MV-4-11 (cell line): ENCODE measurements around the gene LPIN1.
A peak's percentile ranks its signal among the peaks of the same experiment; 100 is the strongest.
"Not testable (repeated sequence)": the region's sequence is repeated elsewhere in the genome, so short reads cannot be mapped to it uniquely, and the experiment has no call there.

Source experiments
- DNase-seq: peaks from one replicate; lab custom pipeline; 2025; lab: John Stamatoyannopoulos, UW

The LPIN1 gene

DNA sequence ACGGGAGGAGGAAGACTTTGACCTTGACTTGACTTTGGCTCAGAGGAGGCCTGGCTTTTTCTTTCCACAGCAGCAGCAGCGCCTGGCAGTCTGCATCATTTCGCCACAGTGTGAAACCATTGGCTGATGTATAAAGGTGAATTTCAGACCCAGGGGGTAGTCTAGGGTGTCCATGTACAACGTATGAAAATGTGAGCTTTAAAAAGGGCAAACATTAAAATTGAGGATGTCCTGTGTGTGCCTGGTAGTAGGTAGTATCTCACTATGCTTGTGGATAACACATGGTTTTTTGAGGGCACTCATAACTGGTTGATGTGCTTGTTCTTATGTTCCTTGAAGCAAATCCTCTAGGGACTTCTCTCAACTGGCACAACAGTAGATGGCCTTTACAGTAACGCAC is 86.1 kb downstream of the LPIN1 start:
- DNase-seq = no peak

- peak; percentile 39 for DNase-seq
Observed at GRCh38 chr2:11833601-11834000, 87.2 kb downstream of the LPIN1 start.

GRCh38 chr2:11835403-11835802 is 89.0 kb downstream of the LPIN1 start:
- peak; percentile 36 for DNase-seq

DNA sequence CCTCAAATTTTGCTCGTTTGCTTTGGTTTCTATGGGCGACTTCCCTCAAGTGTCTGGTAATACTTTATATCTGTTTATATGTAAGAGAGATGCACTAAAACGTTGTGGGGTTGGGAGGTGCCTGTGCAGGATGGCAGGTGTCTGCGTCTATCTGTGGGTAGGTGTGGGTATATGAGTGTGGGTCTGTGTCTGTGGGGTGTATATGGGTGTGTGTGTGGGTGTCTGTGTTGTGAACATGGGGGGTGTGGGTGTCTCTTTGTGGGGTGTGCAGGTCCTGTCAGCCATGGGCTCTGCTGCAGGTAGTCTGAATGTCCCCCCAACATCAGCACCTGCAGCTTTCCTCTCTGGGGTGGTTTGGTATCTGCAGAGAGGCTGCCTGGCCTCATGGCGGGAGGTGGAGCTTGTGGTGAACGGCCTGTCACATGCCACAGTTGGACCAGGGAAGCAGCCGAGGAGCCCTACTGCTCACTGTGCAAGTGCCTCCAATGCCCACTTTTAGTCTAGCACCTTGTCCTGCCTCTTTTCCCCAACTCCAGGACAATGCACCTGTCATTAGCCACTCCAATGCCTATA is 90.3 kb downstream of the LPIN1 start:
- no peak for DNase-seq

- no peak for DNase-seq
Observed at GRCh38 chr2:11837875-11838734, 91.7 kb downstream of the LPIN1 start.

DNA sequence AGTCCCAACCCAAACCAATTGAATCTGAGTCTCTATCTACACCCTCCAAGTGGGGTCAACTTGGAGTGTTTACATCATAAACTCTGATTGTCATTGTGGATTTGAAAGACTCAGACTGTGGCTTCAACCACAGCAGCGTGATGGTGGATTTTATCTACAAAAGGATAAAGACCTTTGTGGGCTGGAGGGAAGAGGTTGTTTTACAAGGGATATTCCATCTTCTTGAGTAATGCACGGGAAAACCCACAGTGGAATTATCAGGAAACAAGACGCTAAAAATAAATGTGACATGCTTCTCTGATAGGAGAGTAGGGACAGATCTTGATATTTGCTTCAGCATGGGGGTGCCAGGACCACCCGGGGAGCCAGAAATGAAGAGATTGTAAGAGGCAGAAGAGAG is 93.5 kb downstream of the LPIN1 start:
- no peak for DNase-seq

GRCh38 chr2:11842336-11842735 is 95.9 kb downstream of the LPIN1 start:
- DNase-seq = no peak

DNA sequence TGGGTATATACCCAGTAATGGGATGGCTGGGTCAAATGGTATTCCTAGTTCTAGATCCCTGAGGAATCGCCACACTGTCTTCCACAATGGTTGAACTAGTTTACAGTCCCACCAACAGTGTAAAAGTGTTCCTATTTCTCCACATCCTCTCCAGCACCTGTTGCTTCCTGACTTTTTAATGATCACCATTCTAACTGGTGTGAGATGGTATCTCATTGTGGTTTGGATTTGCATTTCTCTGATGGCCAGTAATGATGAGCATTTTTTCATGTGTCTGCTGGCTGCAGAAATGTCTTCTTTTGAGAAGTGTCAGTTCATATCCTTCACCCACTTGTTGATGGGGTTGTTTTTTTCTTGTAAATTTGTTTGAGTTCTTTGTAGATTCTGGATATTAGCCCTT is 98.4 kb downstream of the LPIN1 start:
- DNase-seq = not testable (repeated sequence)

GRCh38 chr2:11847935-11848334 is 101.5 kb downstream of the LPIN1 start:
- not testable (repeated sequence) for DNase-seq

GRCh38 chr2:11850082-11850481 is 103.7 kb downstream of the LPIN1 start:
- DNase-seq = no peak

DNA sequence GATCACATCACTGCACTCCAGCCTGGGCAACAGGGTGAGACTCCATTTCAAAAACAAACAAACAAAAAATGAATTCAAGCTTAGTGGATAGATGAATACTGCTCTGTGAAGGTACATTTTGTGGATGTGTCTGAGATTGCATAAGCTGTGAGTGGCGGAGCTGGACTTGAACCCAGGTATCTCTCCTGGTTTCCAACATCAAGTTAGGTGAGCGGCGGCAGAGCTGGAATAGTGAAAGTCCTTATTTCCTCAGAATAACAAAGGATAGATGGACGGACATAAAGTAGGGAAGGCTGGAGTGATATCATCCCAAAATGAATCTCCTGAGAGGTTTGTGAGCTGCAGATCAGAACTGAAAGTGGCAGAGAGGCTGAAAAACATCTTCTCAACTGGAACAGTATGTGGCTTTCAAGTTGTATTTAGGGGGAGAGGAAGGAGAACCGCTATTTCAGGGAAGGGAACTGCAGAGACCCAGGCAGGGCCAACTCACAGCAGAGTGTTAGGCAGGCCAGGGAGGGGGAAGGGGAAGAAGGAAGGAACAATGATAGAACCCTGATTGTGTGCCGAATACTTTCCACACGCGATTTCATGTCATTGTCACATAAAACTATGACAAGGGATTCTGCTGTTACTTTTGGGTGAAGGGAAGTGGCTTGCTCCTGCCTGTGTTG is 106.2 kb downstream of the LPIN1 start:
- DNase-seq = peak; percentile 19

- no peak for DNase-seq
Observed at GRCh38 chr2:11853197-11853588, 106.8 kb downstream of the LPIN1 start.

DNA sequence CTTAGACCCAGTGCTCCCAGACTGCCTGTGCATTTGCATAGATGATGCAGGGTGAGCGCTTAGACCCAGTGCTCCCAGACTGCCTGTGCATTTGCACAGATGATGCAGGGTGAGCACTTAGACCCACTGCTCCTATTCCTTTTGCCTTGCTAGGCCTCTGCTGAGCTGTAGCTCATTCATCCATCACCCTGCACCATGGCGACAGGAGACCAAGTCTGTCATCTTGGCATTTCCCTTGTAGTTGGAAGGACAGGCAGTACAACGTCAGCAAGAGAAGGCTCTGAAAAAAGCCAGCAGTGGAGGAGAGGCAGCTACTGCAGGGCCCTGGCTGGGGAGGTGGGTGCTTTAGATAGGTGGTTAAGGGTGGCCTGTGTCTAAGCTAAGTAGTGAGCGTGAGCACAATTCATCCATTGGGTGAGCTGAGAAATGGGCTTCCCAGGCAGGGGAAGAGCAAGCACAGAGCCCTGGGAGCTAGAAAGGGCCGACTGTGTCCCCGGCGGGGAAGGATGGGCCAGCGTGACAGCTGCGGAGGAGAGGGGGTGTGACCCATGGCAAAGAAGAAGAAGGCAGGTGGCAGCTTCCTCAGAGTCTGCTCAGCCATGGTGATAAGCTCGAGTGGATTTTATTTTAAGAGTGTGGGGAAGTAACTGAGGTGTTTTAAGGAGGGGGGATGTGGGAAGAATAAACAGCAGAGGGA is 108.8 kb downstream of the LPIN1 start:
- DNase-seq = no peak

DNA sequence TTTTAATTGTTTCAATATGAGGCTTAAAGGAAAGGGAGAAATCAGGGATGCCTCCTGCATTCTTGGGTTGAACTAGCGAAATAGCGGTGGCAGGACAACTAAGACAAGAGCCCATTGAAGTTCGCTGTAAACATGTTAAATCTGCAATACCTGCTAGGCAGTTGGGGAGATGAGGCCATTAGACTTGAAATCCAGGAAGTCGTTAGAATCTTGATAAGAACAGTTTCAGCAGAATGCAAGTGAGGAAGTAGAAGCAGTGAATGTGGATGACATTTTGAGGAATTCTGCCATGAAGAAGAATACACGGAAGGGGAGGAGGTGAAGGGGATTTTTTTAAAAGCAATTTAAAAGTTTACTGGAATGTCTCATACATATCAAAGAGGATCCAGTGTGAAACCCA is 109.7 kb downstream of the LPIN1 start:
- DNase-seq = no peak

DNA sequence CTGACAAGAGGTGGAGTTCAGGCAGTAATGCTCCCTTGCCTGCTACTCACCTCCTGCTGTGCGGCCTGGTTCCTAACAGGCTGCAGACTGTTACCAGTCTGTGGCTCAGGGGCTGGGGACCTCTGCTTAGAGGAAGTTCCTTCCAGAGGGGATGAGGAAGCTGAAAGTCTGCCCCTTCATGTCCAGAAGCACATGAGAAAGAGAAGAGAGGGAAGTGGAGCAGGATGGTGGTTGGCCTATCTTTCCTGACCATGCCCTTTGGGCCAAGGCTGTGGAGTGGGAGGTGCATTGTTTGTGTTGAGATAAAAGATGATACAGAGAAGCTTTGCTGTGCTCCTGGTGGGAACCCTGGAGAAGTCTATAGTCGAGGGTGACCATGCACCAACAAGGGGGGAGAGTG is 112.5 kb downstream of the LPIN1 start:
- peak; percentile 89 for DNase-seq

- DNase-seq = not testable (repeated sequence)
Observed at GRCh38 chr2:11859975-11860374, 113.5 kb downstream of the LPIN1 start.

- no peak for DNase-seq
Observed at GRCh38 chr2:11861044-11861443, 114.6 kb downstream of the LPIN1 start.

DNA sequence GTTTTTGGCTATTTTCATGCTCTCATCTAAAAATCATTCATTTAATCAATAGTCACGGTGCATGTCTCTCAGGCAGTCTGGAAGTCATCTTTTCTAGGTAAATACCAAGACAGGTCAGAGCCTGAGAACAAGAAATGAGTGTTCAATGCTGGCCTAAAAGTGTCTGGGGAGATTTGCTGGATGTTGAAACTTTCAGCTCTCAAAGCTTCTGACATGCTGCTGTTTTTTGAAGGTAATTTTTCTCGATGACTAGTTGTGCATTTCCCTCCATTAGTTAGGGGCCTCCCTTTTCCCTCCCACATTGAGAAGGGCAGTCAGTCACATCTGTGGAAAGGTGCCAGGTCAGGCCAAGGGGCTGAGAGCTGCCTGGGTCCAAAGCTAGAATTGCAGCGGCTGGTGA is 115.6 kb downstream of the LPIN1 start:
- DNase-seq = no peak

- DNase-seq = no peak
Observed at GRCh38 chr2:11863103-11863502, 116.7 kb downstream of the LPIN1 start.

DNA sequence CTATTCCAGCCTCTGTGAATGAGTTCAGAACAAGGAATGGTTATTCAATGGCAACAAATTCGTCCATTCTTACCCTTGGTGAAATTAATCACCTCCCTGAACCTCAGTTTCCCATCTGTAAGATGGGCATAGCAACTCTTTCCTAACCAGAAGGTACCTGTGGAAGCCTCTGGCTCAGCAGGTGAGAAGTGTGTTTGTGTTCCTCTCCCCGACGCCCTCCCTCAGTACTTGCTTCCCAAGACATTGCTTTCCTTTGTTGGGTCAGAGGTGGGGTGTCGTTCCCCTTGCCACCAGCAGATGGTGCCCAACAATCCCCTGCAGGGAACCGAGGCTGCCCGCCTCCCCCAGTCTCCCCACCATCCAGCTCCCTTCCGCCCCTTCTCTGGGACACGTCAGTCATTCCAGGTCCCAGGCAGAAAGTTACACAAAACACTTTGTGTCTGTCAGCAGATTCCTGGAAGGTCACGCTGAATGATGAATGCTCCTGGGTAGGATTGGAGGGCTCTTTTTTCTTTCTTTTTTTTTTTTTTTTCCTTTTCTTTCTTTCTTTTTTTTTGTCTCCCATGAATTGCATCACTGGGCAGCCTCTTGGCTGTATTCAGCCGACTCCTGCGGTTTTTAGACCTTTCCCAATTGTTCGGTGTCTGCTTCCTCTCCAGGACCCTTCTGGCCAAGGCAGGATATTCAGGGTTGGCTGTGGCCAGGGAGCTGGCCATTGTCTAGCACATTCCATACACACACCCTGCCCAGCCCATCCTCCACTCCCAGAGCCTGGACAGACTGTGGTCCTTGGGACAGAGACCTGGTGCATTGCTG is 117.3 kb downstream of the LPIN1 start:
- peak; percentile 66 for DNase-seq

- no peak for DNase-seq
Observed at GRCh38 chr2:11864724-11865123, 118.3 kb downstream of the LPIN1 start.

- no peak for DNase-seq
Observed at GRCh38 chr2:11865378-11865777, 118.9 kb downstream of the LPIN1 start.
